Head of caudate nucleus (tissue), 42 donors: Measurements from ENCODE around the gene SLAMF7.
A peak's percentile ranks its signal among the peaks of the same experiment; 100 is the strongest.
"Not testable (repeated sequence)": the region's sequence is repeated elsewhere in the genome, so short reads cannot be mapped to it uniquely, and the experiment has no call there.

ENCODE experiments used
- DNase-seq, 42 donors: peaks; one replicate each; pipeline versions ENCODE4 v3.0.0 to v3.0.0-alpha.2; 2020 to 2021; ENCODE audit warnings: mixed read lengths in 7 of 42
- intact Hi-C: fragments of 100-400 bp; cut with DNase I; formaldehyde crosslinking; loops from one replicate; pipeline ENCODE4 v1.15.0; 2022

The SLAMF7 gene

GRCh38 chr1:160739098-160739511 lies at the start of gene SLAMF7:
Gene SLAMF7, plus strand, starts transcription at chr1:160739247. Its CDS starts 55 bp downstream, at chr1:160739302.
- intact Hi-C loops, result no loop called here
- DNase-seq, result no peak

- intact Hi-C loops, DNase-seq: not testable (repeated sequence)
Observed at GRCh38 chr1:160692390-160692789, 46.7 kb upstream of the SLAMF7 start.

- intact Hi-C loops, result no loop called here
- no peak for DNase-seq
Observed at GRCh38 chr1:160702100-160702499, 36.9 kb upstream of the SLAMF7 start.

GRCh38 chr1:160704250-160704649 lies 34.8 kb upstream of the SLAMF7 start:
- intact Hi-C loops, result no loop called here
- DNase-seq, result peak in 14 of 42 donors; percentile 3 to 47 (median 16)

GRCh38 chr1:160705212-160705621 lies 33.8 kb upstream of the SLAMF7 start:
- intact Hi-C loops, DNase-seq: not testable (repeated sequence)

GRCh38 chr1:160705742-160706141 lies 33.3 kb upstream of the SLAMF7 start:
- no peak for DNase-seq

GRCh38 chr1:160706526-160707235 lies 32.4 kb upstream of the SLAMF7 start:
- DNase-seq, result no peak
- intact Hi-C loops, result no loop called here

More at GRCh38 chr1:160705742-160706141, 33.3 kb upstream of the SLAMF7 start:
- intact Hi-C loops, result no loop called here

GRCh38 chr1:160707236-160708064 lies 31.6 kb upstream of the SLAMF7 start:
- no peak for DNase-seq
- intact Hi-C loops, result no loop called here

GRCh38 chr1:160708118-160708517 lies 30.9 kb upstream of the SLAMF7 start:
- DNase-seq, result no peak
- intact Hi-C loops, result no loop called here

- DNase-seq, result no peak
- intact Hi-C loops, result no loop called here
Observed at GRCh38 chr1:160708801-160709200, 30.2 kb upstream of the SLAMF7 start.

GRCh38 chr1:160709715-160710114 lies 29.3 kb upstream of the SLAMF7 start:
- no peak for DNase-seq
- intact Hi-C loops, result no loop called here

- no peak for DNase-seq
- intact Hi-C loops, result no loop called here
Observed at GRCh38 chr1:160710517-160711252, 28.4 kb upstream of the SLAMF7 start.

- DNase-seq, result no peak
- intact Hi-C loops, result no loop called here
Observed at GRCh38 chr1:160711276-160711601, 27.8 kb upstream of the SLAMF7 start.

- DNase-seq, result peak in 1 of 42 donors; percentile 17
- intact Hi-C loops, result no loop called here
Observed at GRCh38 chr1:160711602-160712311, 27.3 kb upstream of the SLAMF7 start, which contains the start of gene CD48. Gene CD48, minus strand, starts transcription at chr1:160711822. Its CDS starts 59 bp downstream, at chr1:160711763.

- peak in 5 of 42 donors; percentile 5 to 42 (median 13) for DNase-seq
- intact Hi-C loops, result not testable (repeated sequence)
Observed at GRCh38 chr1:160712525-160713080, 26.4 kb upstream of the SLAMF7 start.

- intact Hi-C loops, result no loop called here
- DNase-seq, result no peak
Observed at GRCh38 chr1:160713161-160713560, 25.9 kb upstream of the SLAMF7 start.

- intact Hi-C loops, DNase-seq: not testable (repeated sequence)
Observed at GRCh38 chr1:160714034-160714648, 24.9 kb upstream of the SLAMF7 start.

GRCh38 chr1:160716013-160716412 lies 23.0 kb upstream of the SLAMF7 start:
- intact Hi-C loops, result no loop called here
- no peak for DNase-seq
